Cardiac septum (tissue), 1 donor: ENCODE measurements around the gene CLK3. TPM values are rescaled to one million over a fixed set of nuclear protein-coding genes. Genes with fewer than 3 reads are reported as not detected.
"Not testable (repeated sequence)": the region's sequence is repeated elsewhere in the genome, so short reads cannot be mapped to it uniquely, and the experiment has no call there.

ENCODE experiments used
- DNase-seq: peaks from one replicate; pipeline ENCODE4 v3.0.0-alpha.2; 2020; ENCODE audit warnings: low spot score
- intact Hi-C: fragments of 100-400 bp; cut with DNase I; formaldehyde crosslinking; loops from one replicate; pipeline ENCODE4 v1.14.0; 2022
- long read RNA-seq: library from polyadenylated mRNA; unstranded; transcript quantifications from one replicate; pipeline ENCODE4 v2.0.0, GENCODE V29; 2021
- total RNA-seq: library from RNA; stranded (reverse); fragmentation: NEBNext Ultra II Directional; extraction: Animal tissue kit (Norgen Biotek cat#: 25700); gene quantifications from one replicate; pipeline ENCODE4 v1.2.1, GENCODE V29; 2021
- donor health status: DM: no; HTN: no; CAD: no.

Gene CLK3
- 53.1 TPM for total RNA-seq
- long read RNA-seq, transcript CLK3-202 (13 exons, 2,621 nt): major isoform, 25 of 62 reads
- long read RNA-seq, partial matches to known transcripts: 7 of 62 reads
- long read RNA-seq, other reads (novel, unspliced or antisense): 24 of 62 reads

DNA sequence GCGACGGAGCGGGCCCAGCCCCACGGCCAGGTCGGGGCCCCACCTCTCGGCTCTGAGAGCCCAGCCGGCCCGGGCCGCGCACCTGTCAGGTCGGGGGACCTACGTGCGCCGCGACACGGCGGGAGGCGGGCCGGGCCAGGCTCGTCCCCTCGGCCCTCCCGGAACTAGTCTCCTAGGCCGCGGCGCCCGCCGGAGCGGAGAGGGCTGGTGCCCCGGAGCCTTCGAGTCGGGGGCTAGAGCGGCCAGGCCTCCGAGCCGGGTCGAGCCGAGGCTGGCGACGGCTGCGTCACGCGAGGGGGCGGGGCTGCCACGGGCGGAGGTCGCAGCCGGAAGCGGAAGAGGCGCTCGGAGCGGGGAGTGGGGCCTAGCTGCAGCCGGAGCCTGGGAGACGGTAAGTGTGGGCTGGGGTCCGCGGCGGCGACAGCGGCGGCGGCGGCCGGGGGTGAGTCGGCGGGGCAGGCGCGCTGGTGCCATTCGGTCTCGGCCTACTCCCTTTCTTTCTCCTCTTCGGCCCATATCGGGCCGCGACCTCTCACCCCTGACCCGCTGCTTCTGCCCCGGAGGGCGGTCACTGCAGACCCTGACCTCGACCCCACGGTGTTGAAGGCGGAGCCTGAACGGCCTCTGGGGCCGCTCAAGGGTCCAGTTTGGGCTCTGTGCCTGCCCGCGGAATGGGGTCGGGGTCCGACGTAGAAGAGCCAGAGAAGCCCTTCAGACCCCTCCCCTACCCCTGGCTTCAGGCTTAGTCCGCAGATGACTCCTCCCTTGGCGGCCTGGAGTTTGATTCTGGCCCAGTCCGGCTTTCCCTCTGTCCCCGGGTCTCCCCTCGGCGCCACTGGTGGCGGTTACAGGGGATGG lies at the start of gene CLK3:
TSS of gene CLK3 (plus strand) at position 329 of the 858 bp plus-strand sequence. CDS start 3,361 bp downstream, outside the sequence.
- peak; percentile 97 for DNase-seq

DNA sequence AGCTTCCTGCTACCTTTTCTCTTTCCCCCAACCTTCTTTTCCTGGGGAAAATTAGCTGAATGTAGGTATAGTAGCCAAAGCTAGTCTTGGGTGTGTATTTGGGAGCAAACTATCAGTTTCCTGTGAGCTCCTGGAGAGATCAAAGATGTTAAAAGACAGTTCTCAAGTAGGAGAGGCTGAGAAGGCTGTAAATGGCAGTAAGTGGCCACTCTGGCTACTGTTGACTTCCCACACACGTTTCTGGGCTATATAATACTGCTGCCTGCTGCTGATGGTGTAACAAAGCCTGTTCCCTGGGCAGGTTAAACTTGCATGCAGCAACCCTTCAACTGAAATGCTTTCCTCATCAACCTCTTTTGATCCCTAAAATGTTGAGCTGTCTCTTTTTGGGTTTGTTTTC lies 47.0 kb upstream of the CLK3 start:
- intact Hi-C loops: no loop called here
- no peak for DNase-seq

More for the DNA sequence above, at the start of gene CLK3:
- intact Hi-C loops: loop anchor here (2.0 kb wide), 2 partner anchors 75 to 155 kb away; partner anchors contain the start of genes ARID3B and UBL7

DNA sequence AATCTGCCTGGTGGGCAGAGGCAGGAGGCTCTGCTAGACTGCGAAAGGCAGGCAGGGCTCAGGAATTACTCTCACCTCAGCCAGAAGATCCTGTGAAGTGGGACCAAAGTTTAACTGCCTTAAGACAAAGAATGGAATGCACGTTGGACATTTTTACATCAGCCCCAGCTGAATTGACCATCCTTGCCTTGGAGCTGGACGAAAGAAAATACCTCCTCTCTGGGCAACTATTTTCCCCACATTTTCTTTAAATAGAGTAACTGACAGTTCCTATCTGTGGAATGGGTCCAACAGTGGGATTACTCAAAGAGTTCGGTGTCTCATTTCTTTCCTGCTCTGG lies 45.9 kb upstream of the CLK3 start:
- intact Hi-C loops: no loop called here
- DNase-seq: no peak

DNA sequence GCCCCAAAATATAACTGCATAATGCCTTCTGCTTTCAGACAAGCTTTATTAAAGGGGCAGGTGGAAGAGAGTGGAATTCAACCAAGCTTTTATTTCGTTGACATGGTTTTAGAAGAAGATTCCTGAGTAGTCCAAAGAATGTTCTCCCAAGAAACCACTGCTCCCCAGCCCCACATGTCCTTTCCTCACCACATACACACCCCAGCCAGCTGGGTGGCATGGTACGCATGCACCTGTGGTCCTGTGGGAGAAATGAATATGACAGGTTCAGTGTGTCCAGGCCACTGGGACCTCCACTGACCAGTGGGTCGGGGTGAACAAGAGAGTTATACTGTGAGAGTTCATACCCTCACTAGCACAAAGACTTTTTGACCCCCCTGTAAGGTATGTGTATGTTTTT lies 44.4 kb upstream of the CLK3 start:
- intact Hi-C loops: no loop called here
- DNase-seq: no peak

DNA sequence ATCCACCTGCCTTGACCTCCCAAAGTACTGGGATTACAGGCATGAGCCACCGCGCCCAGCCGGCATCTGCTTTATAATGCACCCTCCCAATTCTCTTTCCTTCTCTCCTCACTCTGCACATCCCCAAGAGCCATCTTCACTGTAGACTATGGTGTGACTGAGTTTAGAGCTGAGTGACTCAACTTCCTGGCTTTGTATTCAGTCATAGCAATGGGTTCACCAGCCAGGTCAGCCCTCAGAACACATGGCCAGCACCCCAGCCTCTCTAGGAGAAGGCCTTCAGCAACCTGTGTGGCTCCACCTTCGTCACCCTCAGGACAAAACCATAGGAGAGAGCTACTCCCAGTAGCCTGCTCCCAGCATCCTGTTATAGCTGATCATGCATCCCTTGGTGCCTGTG lies 41.6 kb upstream of the CLK3 start:
- no peak for DNase-seq
- intact Hi-C loops: no loop called here

DNA sequence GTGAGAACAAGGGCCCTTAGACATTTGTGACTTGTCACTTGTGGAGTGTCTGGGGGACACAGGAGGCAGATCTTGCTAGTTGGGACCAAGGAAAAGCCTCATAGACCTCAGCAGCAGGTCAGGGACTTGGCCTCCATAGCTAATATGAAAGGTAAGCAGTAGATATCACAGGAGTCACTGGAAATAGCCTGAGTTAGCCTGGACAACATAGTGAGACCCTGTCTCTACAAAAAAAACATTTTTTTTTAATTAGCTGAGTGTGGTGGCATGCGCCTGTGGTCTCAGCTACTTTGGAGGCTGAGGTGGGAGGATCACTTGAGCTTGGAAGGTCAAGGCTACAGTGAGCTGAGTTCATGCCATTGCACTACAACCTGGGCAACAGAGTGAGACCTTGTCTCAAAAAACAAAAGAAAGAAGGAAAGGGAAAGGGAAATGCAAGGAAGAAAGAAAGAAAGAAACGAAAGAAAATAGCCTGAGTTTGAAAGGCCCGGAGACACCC lies 37.1 kb upstream of the CLK3 start:
- intact Hi-C loops: no loop called here
- no peak for DNase-seq

DNA sequence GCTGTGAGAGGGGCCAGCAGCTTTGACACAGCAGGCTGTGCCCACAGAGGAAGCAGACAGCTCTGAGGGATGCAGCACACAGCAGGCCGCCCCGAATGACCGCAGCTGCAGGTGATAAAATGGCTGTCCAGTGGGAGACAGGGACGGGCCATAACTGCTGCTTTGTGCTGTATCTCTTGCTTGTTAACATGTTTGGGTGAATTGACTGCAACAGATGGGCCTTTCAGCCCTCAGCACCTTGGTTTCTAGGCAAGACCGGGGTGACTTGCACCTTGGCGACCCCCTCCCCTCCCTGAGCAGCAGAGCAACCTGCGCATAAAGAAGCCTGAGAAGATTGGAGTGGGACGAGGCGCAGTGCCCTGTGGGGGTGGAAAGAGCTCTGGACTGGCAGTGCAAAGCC lies 36.6 kb upstream of the CLK3 start:
- DNase-seq: no peak

DNA sequence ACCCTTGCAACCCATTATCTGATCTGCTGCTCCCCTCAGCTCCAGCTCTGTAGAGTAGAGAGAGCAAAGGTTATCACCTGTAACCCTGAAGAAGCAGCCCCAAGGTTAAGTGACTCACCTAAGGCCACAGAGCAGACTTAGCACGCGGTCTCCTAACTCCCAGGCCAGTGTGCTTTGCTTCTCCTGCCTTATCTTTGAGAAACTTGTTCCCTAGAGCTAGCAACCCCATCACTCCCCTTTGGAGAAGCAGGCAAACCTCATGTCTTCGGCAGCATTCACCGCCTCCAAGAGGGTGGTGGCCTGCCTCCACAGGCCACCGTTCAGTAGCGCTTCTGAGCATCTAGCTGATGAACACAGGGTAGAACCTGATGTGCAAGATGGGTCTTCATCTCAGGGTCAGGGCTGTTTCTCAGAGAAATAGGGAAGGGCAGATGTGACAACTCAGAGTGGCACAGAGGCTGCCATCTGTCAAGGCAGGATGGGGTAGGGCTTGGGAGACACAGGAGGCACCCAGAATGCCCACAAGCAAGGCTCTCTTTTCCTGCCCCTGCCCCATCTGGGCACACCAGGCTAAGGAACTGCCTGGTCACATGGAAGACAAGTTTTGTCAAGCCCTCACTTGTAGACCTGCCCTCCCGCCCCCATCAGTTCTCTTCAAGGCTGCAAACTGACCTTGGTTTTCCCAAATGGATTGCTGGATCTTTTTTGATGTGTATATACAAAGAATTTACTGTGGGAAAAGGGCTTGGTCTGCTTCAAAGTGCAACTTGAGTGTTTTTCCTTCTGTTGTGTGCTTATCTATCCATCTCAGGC lies 34.9 kb upstream of the CLK3 start:
- no peak for DNase-seq
- intact Hi-C loops: no loop called here

More for the DNA sequence above, 36.6 kb upstream of the CLK3 start:
- intact Hi-C loops: no loop called here

DNA sequence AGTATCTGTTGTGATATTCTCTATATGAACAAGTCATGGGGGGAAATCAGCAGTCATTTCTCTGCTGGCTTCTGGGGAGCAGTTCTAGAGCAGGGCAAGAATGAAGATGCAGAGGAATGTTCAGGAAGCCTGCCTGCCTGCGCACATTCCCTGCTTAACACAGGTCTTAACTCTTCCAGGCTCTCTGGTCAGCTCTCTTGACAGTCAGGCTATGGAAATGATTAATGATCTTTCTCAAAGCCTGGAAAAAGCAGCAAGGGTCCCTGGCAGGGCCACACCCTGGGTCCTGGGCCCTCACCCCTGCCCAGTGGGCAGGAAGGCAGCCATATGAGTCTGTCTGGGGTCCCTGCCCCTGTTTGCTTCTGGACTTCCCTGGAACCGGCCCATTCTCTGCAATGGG lies 31.4 kb upstream of the CLK3 start:
- no peak for DNase-seq
- intact Hi-C loops: no loop called here

DNA sequence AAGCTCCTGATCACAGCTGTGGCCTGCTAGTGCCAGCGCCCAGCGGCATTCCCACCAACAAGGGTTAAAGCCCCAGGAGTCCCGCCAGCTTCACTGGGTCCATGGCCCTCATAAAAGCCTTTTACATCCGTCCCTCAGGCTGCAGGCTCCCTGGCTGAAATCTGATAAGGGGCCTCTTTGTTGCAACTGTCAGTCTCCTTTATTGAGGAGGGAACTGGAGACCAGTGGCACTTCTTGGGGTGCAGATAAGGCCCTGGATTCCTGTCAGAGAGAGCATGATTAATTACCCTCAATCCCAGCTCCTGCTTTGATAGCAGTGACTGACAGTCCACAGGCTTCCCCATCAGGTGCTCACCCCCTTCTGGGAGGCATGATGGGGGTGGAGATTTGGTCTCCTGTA lies 30.9 kb upstream of the CLK3 start:
- intact Hi-C loops: no loop called here
- no peak for DNase-seq

DNA sequence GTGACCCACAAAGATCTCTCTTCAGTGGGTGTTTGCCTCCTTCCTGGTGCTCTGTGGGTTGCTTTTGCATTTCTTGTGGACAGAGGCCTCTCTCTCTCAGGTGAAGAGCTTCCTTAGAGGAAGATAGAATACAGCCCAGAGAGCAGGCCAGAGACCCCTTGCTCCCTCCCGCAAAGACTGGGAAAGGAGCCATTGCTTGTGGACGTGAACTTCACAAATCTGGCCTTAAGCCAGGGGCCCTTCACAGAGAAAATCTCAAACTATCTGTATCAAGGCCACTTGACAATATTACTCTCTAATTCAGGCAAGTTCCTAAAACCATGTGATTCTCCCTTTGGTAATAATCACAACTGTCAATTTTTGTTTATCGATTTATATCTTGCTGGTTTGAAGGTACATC lies 30.4 kb upstream of the CLK3 start:
- intact Hi-C loops: no loop called here
- DNase-seq: no peak

DNA sequence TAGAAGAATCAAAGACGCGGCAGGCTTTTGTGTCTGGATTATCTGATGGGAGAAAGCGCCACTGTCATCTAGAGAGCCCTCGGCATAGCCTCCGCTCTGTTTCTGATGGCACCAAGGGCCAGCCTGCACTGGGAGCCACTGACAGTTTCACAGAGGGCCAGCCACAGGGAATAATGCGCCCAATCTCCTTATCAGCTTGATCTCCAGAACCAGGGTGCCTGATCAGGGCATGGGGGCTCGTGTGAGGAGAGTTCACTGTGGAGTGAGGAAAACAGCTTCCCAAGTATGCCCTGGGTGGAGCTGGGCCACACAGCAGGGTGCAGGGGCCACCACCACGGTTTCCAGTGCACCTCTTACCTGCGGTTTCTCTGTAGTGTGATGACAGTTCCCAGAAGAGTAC lies 29.8 kb upstream of the CLK3 start:
- intact Hi-C loops: no loop called here
- DNase-seq: no peak

DNA sequence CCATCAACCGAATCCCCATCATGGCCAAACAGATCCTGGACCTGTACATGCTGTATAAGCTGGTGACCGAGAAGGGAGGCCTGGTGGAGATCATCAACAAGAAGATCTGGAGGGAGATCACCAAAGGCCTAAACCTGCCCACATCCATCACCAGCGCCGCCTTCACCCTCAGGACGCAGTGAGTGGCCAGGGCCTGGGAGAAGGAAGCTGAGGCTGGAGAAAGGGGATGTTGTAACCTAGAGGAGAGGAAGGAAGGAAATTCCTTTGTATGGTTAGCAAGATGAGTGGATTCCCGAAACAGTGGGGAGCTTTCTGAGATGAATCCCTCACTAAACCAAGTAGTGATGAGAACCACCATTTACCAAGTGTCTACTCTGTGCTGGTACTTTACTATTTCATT lies 25.8 kb upstream of the CLK3 start:
- no peak for DNase-seq
- intact Hi-C loops: no loop called here

DNA sequence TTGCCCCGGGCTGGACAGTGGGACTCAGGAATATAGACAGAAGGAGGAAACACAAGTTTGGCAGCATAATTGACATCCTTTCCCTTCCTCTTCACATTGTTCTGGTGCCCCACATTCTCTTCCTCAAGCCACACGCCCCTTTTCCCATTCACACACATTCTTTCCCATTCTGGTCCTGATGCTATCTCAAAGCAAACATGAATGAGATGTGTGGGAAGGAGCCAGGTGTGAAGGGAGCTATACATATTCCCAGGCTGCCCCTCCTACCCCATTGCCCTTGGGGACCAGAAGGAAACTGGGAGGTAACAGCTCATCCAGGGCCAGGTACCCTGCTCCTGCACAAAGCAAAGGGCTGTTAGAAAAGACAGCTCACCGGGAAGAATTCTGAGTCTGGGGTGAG lies 23.4 kb upstream of the CLK3 start:
- intact Hi-C loops: no loop called here

DNA sequence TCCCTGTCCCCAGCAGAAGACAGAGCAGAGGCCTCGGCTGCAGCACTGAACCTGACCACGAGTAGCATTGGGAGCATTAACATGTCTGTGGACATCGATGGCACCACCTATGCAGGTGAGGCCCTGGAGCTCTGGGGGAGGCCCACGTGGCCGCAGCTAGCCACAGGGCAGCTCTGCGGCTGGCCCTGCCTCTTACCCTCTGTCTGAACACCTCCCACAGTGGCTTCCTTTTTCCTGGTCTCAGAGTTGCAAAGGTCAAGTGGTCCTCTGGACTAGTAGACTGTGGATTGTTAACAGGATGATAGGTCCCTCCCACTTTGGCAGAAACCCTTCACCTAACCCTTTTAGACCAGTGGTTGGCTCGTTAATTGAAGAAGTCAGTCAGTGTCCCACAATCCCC lies 22.5 kb upstream of the CLK3 start:
- DNase-seq: no peak
- intact Hi-C loops: no loop called here

More for the DNA sequence above, 23.4 kb upstream of the CLK3 start:
- DNase-seq: no peak

DNA sequence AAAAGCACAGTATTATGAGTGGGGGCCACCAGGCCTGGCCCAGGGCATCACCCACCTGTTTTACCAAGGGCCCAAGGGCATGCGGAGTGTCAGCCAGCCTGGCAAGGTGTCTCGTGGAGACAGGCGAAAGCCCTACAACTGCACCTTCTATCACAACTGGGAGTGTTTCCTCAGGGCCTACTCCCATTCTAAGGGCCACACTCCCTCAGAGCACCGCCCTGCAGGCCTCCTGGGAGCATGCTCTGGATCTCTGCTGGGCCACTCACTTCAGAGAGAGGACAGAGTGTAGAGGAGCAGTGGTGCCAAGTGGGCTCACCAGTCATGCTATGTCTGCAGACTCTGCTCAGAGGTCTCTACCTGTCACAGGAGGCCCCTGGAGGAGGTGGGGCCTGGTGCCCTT lies 21.2 kb upstream of the CLK3 start:
- intact Hi-C loops: no loop called here
- DNase-seq: no peak

DNA sequence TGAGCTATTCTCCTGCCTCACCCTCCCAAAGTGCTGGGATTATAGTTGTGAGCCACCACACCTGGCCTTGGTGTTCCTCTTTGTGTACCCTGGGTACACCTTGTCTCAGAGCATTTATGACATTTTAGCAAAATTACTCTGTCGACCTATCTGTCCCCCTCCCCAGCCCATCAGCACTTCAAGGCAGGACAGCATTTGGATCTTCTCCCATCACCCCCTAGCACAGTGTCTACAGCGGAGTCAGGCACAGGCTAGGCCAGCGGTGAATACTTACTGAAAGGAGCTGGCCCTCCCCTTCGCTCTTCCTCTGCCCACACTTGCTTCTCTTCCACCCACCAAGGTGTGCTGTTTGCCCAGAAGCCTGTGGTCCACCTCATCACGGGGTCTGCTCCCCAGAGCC lies 20.4 kb upstream of the CLK3 start:
- intact Hi-C loops: no loop called here
- DNase-seq: no peak

DNA sequence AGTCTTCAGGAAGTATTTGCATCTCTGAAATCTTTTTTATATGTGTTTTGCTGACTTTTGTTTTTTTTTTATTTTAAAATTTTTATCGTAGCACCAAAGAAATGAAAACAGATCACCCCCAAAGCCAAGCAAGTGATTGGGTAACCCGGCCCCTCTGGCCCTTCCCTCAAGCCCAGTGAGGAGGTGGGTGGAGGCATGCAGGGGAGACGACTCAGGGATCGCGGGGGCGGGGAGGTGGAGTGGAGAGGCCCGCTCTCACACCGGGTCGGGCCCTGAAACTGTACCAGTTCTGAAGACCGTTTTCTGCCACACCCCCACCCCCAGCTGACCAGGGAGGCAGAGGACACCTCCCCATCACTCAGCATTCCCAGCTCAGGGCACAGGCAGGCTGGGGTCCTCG lies 18.9 kb upstream of the CLK3 start:
- DNase-seq, intact Hi-C loops: not testable (repeated sequence)

DNA sequence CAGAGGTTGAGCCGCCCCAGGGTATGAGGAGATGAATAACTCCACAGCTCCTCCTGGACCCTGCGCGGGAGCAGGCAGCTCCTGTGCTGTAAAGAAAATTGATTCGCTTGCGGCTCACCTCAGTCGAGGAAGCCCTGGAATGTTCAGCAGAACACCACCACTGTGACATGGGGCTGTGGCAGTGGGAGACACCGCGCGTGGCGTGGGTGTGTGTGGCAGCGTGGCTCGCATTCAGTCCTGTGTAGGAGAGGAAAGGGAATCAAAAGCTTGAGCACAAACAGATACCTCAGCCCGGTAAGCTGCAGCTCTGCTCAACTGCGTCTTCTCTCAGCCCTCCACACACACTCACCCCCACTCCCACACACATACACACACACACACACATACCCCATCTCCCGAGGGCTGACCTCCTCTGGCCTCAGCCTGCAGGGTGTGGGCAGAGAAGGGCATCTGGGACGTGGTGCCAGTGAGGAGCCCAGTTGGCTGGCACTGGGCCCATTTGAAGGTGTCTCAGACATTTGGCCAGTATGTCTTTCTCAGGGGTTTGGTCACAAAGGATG lies 18.4 kb upstream of the CLK3 start:
- intact Hi-C loops: not testable (repeated sequence)

More for the DNA sequence above, 18.4 kb upstream of the CLK3 start:
- DNase-seq: not testable (repeated sequence)
